ENCODE results near the gene SLC25A47.
"Not testable (repeated sequence)": the region's sequence is repeated elsewhere in the genome, so short reads cannot be mapped to it uniquely, and the experiment has no call there.

SLC25A47 gene

DNA sequence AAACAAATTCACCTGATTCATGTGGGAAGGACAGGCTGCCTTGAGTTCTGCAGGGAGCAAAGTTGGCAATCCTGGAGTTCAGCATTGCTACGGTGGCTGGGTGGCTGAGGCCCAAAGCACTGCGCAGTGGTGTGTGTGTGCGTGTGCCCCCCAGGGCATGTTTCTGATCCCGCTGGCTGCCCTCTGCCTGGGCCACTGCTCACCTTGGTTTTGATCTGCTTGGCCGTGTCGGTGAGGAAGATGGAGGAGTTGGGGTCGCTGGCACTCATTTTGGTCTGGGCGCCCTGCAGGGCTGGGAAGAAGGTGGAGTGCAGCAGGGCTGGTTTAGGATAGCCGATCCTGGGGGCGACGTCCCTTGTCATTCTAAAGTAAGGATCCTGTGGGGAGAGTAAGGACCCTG lies 19.1 kb downstream of the SLC25A47 start:
- Histone ChIP-seq H3K9me3 (replicated peaks; ENCODE audit: insufficient read depth, low read length) (no peaks in the 10 kb centered on the region), H3F3A (ENCODE audit: insufficient read depth, low read length) (no peaks in the 10 kb centered on the region), H3K4me3 (ENCODE audit: low read length) (no peak overlapping the region), H3K9me2 (replicated peaks; ENCODE audit: insufficient read depth, low read length) (no peaks in the 10 kb centered on the region), H3K36me3 (replicated peaks; ENCODE audit: insufficient read depth, low read length) (no peaks in the 10 kb centered on the region), H3K27ac (ENCODE audit: low read length) (no peak overlapping the region), H4K20me1 (ENCODE audit: insufficient read depth, low read length) (no peaks in the 10 kb centered on the region), H3K79me2 (ENCODE audit: low read length) (no peaks in the 10 kb centered on the region), H3K27me3 (replicated peaks; ENCODE audit: insufficient read depth, low read length) (no peaks in the 10 kb centered on the region), H3K4me2 (ENCODE audit: low read depth, low read length) (no peak overlapping the region), H2AFZ (ENCODE audit: low read length) (no peak overlapping the region), H3K9ac (ENCODE audit: low read length) (no peak overlapping the region), H3K4me1 (ENCODE audit: low read length) (no peaks in the 10 kb centered on the region)
- DNase-seq: no peak
- TF ChIP-seq EZH2 (optimal IDR thresholded peaks at IDR 0.05; ENCODE audit: low read depth, low read length): no peak
- TF ChIP-seq, protein P1, sequence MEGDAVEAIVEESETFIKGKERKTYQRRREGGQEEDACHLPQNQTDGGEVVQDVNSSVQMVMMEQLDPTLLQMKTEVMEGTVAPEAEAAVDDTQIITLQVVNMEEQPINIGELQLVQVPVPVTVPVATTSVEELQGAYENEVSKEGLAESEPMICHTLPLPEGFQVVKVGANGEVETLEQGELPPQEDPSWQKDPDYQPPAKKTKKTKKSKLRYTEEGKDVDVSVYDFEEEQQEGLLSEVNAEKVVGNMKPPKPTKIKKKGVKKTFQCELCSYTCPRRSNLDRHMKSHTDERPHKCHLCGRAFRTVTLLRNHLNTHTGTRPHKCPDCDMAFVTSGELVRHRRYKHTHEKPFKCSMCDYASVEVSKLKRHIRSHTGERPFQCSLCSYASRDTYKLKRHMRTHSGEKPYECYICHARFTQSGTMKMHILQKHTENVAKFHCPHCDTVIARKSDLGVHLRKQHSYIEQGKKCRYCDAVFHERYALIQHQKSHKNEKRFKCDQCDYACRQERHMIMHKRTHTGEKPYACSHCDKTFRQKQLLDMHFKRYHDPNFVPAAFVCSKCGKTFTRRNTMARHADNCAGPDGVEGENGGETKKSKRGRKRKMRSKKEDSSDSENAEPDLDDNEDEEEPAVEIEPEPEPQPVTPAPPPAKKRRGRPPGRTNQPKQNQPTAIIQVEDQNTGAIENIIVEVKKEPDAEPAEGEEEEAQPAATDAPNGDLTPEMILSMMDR (IDR thresholded peaks at IDR 0.05; ENCODE audit: low read length): no peak
- TF ChIP-seq EZH2phosphoT487 (IDR thresholded peaks at IDR 0.05; ENCODE audit: low read length): no peak

DNA sequence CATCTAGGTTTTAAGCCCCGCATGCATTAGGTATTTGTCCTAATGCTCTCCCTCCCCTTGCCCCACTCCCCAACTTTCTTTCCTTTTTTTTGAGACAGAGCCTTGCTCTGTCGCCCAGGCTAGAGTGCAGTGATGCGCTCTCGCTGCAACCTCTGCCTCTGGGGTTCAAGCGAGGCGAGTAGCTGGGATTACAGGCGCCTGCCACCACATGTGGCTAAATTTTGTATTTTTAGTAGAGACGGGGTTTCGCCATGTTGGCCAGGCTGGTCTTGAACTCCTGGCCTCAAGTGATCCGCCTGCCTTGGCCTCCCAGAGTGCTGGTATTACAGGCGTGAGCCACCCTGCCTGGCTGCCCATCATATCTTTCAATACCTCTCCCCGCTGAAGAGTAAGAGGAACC lies 19.7 kb downstream of the SLC25A47 start:
- H2AFZ ChIP-seq (ENCODE audit: low read length); H3K4me1 ChIP-seq (ENCODE audit: low read length); H3K79me2 ChIP-seq (ENCODE audit: low read length); DNase-seq; H3K9ac ChIP-seq (ENCODE audit: low read length); H3K9me2 ChIP-seq (replicated peaks; ENCODE audit: insufficient read depth, low read length); H3K4me3 ChIP-seq (ENCODE audit: low read length); H3K27me3 ChIP-seq (replicated peaks; ENCODE audit: insufficient read depth, low read length); H4K20me1 ChIP-seq (ENCODE audit: insufficient read depth, low read length); H3K36me3 ChIP-seq (replicated peaks; ENCODE audit: insufficient read depth, low read length); H3K9me3 ChIP-seq (replicated peaks; ENCODE audit: insufficient read depth, low read length); H3K4me2 ChIP-seq (ENCODE audit: low read depth, low read length); H3K27ac ChIP-seq (ENCODE audit: low read length); H3F3A ChIP-seq (ENCODE audit: insufficient read depth, low read length): not testable (repeated sequence)

DNA sequence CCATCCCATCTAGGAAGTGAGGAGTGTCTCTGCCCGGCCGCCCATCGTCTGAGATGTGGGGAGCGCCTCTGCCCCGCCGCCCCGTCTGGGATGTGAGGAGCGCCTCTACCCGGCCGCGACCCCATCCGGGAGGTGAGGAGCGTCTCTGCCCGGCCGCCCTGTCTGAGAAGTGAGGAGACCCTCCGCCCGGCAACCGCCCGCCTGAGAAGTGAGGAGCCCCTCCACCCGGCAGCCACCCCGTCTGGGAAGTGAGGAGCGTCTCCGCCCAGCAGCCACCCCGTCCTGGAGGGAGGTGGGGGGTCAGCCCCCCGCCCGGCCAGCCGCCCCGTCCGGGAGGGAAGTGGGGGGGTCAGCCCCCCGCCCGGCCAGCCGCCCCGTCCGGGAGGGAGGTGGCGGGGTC lies 21.5 kb downstream of the SLC25A47 start:
- H3K9me2 ChIP-seq (replicated peaks; ENCODE audit: insufficient read depth, low read length); H3K4me2 ChIP-seq (ENCODE audit: low read depth, low read length); H3K9me3 ChIP-seq (replicated peaks; ENCODE audit: insufficient read depth, low read length); H3K79me2 ChIP-seq (ENCODE audit: low read length); H3K9ac ChIP-seq (ENCODE audit: low read length); H4K20me1 ChIP-seq (ENCODE audit: insufficient read depth, low read length); H3K27ac ChIP-seq (ENCODE audit: low read length); H2AFZ ChIP-seq (ENCODE audit: low read length); H3K36me3 ChIP-seq (replicated peaks; ENCODE audit: insufficient read depth, low read length); H3F3A ChIP-seq (ENCODE audit: insufficient read depth, low read length); H3K4me3 ChIP-seq (ENCODE audit: low read length); H3K4me1 ChIP-seq (ENCODE audit: low read length); DNase-seq; H3K27me3 ChIP-seq (replicated peaks; ENCODE audit: insufficient read depth, low read length): not testable (repeated sequence)

DNA sequence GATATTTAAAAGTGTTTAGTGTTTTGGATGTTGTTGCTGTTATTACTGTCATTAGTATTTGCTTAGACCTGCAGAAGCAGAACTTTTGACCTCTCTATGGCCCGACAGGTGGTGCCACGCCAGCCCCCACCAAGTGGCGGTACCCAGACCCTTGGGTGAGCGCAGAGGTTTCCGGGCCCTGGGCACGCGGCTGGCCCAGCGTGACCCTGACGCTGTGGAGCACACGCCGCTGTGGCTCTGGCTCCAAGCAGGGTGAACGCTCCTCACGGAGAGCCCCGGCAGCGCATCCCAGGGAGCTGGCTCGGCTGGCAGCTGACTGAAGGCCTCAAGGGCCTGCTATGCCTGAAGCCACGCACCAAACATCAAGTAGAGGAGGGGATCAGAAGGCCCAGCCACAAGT lies 22.6 kb downstream of the SLC25A47 start:
- TF ChIP-seq, protein P1 (IDR thresholded peaks at IDR 0.05; ENCODE audit: low read length): no peak
- TF ChIP-seq EZH2phosphoT487 (IDR thresholded peaks at IDR 0.05; ENCODE audit: low read length): no peak
- no peak for TF ChIP-seq EZH2 (optimal IDR thresholded peaks at IDR 0.05; ENCODE audit: low read depth, low read length)
- Histone ChIP-seq H3K4me3 (ENCODE audit: low read length) (no peak overlapping the region), H3K4me2 (ENCODE audit: low read depth, low read length) (no peak overlapping the region), H3K27me3 (replicated peaks; ENCODE audit: insufficient read depth, low read length) (no peaks in the 10 kb centered on the region), H4K20me1 (ENCODE audit: insufficient read depth, low read length) (no peaks in the 10 kb centered on the region), H3K36me3 (replicated peaks; ENCODE audit: insufficient read depth, low read length) (no peaks in the 10 kb centered on the region), H3K9ac (ENCODE audit: low read length) (no peak overlapping the region), H3K9me2 (replicated peaks; ENCODE audit: insufficient read depth, low read length) (no peaks in the 10 kb centered on the region), H3K79me2 (ENCODE audit: low read length) (no peaks in the 10 kb centered on the region), H3K27ac (ENCODE audit: low read length) (no peak overlapping the region), H2AFZ (ENCODE audit: low read length) (no peak overlapping the region), H3K9me3 (replicated peaks; ENCODE audit: insufficient read depth, low read length) (no peaks in the 10 kb centered on the region), H3K4me1 (ENCODE audit: low read length) (no peaks in the 10 kb centered on the region), H3F3A (ENCODE audit: insufficient read depth, low read length) (no peaks in the 10 kb centered on the region)
- no peak for DNase-seq

Data from MM.1S (cell line).